HK-2 (cell line): ENCODE data around the gene CTRL.
"Not testable (repeated sequence)": the region's sequence is repeated elsewhere in the genome, so short reads cannot be mapped to it uniquely, and the experiment has no call there.

Experiments
- DNase-seq: peaks from one replicate; pipeline ENCODE4 v3.0.0-alpha.2; 2018; ENCODE audit not compliant: unreplicated experiment

Gene CTRL

DNA sequence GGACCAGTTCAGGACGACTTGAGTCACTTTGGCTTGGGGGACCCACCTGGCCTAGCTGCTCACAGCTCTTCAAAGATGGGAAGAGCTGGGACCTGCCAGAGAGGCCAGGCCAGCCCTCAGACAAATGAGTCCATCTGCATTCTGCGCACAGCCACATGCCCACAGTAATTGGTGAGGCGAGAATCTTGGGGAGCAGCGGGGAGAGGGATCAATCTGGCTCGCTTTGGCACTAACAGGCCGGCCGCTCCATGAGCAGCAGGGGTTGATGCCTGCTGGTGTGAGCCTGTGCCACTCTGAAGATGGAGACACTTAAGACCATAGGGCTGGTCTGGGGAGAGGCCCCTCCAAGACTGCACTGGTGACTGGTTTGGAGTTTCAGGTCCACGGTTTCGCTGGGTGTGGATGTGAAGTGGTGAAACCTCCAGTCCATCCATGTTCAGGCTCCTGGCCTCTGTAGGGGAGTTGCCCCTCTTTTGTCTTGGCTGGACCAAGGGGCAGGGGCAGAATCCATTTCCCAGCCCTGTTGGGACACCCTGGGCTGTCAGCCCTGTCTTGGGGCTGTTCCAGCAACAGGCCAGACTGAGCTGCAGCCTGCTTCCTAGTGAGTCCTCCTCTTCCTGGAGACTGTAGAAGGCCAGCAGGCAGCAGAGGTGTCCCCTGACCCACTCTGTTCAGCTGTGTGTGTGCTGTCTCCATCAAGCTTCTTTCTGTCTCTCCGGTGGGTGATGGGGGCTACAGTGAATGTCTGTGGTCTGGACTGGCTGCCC lies 7.3 kb downstream of the CTRL start:
- no peak for DNase-seq

DNA sequence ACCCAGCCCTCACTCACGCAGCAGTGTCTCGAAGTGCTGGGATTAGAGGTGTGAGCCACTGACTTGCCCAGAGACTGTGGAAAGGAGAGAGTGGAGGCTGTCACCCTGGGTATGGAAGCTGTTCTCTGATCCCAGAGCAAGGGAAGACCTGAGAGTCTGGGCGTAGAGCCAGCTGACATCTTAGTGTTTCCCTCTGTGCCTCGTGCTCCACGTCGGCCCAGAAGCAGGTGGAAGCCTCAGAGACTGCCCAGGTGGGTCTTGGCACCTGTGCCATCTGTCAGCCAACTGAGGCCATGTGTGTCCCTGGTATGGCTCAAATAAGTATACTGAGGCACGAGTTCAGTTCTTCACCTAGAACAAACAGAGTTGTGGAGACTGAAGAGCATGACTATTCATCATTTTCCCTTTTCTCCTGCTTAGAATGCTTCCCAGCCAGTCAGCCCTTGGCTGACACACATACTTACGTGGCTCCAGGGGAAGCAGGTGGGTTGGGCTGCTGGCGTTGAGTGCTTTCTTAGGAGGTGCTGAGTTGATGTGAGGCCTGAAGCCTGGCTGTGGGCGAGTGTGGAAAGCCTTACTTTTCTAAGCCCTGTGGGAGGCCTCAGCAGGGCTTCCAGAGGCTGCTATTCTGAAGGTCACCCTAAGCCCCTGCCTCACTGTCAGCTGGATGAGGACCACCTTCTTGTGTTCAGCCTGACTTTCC lies 8.1 kb downstream of the CTRL start:
- no peak for DNase-seq

DNA sequence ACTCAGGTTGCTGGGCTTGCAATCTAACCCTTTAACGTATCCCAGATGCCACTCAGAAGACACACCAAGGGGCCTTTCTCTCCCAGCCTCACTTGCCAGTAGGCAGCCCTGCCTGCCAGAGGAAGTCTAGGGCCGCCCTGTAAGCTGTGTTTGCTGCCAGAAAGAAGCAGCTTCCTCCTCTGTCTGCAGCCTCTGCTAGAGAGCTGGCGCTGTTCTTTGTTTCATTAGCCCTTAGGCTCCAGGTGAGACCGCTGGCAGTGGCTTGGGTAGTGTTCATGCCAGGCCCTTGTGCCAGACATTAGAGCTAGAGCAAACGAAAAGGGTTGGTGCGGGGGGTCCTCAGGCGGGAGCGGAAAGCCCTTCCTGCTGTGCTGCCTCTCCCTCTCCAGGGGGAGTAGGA lies 8.9 kb downstream of the CTRL start:
- DNase-seq, result no peak

DNA sequence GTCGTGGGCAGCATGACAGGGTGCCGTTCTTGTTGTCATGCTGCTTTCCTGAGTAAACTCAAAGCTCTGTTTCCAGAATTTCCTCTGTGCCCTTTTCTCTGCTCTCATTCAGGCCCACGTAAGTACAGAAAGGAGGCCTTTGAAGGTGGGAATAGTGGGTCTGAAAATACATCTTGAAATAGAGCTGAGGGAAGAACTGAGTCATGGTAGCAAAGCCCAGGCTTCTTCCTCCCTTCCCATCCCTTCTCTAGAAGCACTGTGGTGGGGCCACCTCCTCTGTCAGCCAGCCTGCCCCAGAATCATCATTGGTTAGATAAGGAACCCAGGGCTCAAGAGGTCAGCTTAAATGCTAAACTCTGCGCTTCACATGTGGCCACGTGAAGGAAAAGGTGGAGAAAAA lies 9.4 kb downstream of the CTRL start:
- no peak for DNase-seq

DNA sequence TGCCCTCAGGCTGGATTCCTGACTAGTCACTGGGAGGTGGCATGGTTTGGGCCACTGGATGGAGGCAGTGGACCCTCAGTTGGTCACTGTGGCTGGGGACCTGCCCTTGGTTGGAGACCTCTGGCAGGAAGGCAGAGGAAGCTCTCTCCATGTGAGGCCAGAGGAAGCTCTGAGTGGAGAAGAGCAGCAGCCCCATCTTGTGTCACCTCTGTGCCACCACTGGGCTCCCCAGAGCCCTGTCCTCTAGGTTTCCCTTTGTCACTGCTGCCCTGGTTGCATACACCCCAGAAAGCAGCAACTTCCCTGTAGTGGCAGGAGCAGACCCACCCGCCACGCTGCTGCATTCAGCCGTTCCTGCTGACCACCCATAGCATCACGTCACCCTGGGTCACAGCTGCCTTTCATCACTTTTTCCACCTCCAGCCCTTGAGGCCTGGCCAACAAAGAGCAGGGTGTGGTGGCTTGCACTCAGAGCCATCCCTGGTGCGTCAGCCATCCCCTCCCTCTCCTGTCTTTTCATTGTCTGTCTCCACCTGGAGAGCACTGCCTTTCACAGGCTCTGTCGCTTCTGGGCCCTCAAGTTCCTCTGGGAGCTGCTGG lies 11.9 kb downstream of the CTRL start:
- no peak for DNase-seq

DNA sequence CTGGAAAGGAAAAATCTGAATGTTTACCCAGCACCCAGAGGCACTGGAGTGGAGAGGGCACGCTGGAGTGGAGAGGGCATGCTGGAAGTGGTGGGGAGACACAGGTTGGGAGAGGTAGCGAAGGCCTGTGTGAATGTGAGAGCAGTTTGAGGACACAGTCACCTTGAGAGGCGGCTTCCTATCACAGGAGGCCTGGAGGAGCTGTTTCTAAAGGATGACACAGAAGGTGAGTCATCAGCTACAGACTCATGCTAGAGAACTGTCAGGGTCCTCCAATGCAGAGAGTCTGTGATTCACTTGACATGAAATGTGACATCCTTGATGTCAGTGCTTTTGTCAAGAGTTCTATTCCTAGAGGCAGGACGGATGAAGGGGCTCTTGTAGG lies 13.8 kb downstream of the CTRL start:
- peak; percentile 65 for DNase-seq

DNA sequence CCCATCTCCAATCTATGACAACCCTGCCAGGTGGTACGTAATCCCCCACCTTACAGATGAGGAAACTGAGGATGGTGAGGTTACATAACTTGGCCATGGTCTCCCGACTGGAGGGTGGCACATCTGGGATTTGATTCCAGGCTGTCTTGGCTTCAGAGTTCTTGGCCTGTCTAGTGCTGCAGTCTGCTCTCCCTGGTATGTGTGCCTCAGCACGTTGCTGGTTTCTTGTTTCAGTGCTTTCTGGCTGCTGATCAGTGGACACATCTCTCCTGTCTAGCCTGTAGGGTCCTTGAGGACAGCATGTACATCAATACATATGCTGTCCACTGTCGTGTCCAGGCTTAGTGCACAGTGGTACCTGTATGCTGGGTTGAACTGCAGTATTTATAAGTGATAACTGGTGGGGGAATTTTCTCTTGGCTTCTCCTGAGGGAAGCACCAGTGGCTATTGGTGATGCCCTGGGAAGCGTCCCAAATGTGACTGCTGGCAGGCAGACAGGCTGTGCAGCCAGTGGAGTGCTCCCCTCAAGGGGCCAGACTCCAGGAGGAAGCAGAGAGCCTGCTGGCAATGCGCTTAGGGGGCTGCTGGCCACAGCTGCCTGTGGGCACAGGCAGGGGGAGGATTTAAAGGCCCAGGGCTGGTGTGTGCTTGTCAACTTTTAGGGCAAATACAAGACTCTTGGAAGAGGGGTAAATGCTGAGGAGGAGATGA lies 14.4 kb downstream of the CTRL start:
- no peak for DNase-seq

DNA sequence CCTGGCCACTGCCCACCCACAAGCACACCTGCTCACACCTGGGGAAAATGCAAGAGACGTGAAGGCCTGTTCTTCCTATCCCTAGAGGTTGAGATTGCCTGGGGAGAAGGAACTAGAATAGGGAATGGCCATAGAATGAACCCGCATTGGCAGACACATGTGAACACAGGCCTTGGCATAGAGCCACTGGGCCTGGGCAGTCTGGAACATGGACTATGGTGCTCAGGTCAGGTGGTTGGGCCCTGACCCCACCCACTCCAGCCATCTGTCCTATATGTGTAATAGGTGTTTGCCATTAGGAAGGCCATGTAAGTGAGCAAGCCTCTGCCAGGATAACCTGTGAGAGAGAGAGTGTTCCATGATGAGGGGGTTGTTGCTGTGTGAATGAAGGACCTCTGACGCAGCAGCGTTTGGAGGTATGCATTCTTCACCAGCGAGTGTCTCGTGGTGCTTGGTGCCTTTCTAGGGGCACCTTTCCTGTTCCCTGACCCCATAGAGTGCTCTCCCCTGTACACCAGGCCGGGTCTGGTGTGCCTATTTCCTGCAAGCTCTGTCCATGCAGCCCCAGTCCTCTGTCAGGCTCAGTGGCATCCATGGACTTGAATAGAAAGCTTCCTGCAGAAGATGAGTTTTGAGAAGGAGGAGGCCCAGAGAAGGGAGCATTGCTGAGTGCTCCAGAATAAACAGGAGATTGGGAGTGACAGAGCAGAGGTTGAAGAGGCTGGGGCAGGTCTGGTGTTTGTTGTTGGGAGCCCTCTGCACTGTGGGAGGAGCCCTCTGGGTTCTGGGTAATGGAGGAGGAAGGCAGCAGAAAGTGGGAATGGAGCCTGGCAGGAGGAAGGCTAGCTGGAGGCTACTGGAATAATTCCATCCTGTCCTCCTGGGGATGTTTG lies 15.6 kb downstream of the CTRL start:
- no peak for DNase-seq

DNA sequence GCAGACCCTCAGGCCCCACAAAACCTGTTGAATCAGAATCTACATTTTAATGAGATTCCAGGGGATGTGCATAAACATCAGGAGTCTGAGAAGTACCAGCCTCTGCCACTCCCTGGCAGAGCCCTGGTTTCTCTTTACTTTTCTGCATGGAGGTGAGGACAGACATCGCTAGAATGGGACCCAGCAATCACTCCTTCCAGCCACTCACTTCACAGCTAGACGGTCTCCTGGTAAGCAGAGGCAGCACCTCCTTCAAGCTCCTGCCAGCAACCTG lies 16.2 kb downstream of the CTRL start:
- DNase-seq, result not testable (repeated sequence)

DNA sequence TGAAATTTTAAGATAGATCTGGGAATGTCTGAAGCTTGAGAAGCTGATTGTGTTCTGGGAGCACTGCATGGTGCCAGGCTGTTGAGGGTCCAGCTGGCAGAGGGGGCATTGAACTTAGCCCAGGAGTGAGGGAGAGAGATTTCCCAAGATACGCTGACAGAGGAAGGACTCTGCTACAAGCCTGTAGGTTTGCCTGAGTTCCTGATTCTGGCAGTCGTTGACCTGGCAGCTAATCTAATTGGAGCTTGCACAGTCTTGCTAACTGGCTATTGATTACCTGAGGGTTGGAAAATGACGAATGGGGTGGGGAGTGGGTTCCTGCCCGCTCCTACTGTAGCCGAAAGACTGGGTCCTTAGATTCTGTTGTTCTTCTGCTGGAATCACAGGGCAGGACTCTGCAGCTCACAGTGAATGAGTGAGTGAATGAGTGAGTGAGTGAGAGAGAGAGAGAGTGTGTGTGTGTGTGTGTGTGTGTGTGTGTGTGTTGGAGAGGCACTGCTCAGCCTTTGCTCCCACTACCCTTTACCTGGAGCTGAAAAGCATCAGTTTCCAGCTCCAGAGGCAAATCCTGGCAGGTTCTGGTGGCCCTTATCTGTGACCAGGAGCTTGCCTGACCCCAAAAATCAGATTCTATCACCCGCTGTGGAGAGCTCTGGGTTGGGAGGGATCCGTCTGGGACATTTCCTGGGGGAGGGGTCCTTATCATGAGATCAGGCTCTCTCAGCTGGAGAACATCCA lies 16.7 kb downstream of the CTRL start:
- no peak for DNase-seq

DNA sequence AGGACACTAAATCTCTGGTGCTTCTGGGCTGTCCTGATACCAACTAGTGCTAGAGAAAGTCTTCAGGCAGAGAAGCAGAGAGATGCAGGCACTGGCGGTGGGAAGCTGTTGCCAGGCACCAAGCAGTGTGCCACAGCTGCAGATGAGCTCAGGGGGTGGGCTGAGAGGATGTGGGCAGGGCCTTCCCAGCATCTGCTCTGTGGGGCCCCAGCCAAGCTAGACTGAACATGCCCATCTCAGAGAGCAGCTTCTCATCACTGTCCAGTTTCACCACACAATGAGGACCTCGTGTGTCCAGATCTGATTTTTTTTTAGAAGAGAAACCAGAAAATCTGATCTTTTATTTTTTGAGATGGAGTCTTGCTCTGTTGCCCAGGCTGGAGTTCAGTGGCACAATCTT lies 21.5 kb downstream of the CTRL start:
- no peak for DNase-seq

DNA sequence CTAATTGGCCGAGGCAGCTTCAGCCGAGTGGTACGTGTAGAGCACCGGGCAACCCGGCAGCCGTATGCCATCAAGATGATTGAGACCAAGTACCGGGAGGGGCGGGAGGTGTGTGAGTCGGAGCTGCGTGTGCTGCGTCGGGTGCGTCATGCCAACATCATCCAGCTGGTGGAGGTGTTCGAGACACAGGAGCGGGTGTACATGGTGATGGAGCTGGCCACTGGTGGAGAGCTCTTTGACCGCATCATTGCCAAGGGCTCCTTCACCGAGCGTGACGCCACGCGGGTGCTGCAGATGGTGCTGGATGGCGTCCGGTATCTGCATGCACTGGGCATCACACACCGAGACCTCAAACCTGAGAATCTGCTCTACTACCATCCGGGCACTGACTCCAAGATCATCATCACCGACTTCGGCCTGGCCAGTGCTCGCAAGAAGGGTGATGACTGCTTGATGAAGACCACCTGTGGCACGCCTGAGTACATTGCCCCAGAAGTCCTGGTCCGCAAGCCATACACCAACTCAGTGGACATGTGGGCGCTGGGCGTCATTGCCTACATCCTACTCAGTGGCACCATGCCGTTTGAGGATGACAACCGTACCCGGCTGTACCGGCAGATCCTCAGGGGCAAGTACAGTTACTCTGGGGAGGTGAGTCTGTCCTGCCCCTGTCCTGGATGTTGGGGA lies 22.5 kb downstream of the CTRL start:
- DNase-seq, result no peak

DNA sequence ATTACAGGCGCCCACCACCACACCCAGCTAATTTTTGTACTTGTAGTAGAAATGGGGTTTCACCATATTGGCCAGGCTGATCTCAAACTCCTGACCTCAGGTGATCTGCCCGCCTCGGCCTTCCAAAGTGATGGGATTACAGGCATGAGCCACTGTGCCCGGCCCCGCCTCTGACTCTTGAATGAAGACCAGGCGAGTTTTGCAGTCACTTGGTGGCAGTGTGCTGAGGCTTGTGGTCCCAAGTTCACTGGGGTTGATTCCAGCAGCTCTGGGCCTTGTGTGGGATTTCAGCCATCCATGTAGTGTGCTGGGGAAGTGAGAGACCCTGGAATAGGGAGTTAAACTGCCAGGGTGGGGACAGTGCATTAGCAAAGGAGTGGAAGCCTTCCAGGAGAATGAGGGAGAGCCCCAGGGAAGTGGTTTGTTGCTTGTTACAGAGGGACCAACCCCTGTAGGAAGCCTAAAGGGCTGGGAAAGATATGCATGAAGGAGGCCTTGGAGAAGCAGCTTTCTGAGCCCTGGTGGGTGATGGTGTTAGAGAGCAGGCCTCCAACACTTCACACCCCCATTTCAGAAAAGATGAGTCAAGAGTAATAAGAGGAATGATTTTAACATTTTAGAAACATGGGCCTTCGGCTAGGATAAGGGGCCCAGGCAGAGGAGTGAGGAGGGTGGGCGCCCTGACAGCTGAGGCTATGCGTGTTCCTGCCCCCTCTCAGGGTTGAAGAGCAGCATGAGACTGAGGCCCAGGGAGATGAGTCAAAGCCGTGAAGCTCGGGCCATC lies 24.1 kb downstream of the CTRL start:
- no peak for DNase-seq

DNA sequence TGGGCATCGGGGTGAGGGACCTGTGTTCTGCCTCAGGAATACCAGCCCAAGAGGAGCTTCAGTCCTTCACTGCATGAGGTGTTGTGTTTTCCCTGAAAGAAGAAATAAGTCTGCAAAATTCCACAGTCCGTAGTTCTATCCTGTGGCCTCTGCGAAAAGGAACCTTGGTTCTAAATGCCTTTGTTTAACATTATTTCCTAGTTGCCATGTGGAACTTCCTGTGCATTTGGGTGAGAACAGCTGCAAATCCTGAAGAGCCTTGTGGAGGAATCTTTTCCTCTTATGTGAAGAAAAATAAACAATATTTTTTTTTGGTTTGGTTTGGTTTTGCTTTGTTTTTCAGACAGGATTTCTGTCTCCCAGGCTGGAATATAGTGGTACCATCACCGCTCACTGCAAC lies 28.8 kb downstream of the CTRL start:
- no peak for DNase-seq

DNA sequence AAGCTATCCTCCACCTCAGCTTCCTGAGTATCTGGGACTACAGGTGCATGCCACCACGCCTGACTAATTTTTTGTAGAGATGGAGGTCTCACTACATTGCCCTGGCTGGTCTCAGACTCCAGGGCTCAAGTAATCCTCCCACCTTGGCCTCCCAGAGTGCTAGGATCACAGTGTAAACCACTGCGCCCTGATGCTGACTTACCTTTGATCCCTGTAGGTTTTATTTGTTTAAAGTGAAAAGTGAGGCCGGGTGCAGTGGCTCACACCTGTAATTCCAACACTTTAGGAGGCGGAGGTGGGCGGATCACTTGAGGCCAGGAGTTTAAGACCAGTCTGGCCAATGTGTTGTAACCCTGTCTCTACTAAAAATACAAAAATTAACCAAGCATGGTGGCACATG lies 29.9 kb downstream of the CTRL start:
- no peak for DNase-seq

DNA sequence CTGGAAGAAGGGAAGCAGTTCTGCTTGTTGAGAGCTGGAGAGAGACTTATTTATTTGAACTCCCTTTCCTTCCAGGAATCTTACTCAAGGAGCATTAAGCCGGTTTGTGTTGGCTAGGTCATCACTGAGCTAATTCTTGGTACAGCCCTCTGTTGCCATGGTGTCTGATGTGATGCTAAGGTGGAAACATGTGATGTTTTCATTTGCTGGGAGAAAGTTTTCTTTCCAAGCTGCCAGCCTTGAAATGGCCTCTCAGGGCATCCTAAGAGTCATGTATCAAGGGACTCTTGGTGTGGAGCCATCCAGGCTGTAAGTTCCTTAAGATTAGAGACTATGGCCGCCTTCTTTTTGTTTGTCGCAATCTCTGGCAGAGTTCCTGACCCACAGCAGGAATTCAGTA lies 34.4 kb downstream of the CTRL start:
- DNase-seq, result no peak

DNA sequence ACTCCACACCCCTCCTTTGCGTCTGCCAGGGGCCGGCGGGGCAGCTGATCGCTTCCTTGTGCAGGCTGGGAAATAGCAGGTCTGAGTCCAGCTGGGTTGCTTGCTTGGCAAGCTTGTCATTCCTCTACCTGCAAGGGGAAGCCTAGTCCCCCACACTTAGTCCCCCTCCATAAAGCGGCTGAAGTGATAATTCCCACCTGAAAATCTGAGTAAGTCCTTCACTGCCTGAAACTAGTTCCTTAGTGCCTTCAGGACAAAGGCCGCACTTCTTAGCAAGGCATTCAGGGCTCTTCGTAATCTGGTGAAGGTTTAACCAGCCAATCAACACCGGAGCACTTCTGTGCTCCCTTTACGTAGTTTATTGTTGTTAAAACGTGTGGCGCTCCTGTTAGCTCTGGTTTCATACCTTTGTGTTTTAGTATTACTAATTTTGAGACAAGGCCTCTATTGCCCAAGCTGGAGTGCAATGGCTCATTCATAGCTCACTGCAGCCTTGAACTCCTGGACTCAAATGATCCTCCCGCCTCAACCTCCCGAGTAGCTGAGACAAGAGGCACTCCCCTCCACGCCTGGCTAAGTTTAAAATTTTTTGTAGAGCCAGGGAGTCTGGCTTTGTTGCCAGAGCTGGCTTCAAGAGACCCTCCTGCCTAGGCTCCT lies 37.8 kb downstream of the CTRL start:
- no peak for DNase-seq

DNA sequence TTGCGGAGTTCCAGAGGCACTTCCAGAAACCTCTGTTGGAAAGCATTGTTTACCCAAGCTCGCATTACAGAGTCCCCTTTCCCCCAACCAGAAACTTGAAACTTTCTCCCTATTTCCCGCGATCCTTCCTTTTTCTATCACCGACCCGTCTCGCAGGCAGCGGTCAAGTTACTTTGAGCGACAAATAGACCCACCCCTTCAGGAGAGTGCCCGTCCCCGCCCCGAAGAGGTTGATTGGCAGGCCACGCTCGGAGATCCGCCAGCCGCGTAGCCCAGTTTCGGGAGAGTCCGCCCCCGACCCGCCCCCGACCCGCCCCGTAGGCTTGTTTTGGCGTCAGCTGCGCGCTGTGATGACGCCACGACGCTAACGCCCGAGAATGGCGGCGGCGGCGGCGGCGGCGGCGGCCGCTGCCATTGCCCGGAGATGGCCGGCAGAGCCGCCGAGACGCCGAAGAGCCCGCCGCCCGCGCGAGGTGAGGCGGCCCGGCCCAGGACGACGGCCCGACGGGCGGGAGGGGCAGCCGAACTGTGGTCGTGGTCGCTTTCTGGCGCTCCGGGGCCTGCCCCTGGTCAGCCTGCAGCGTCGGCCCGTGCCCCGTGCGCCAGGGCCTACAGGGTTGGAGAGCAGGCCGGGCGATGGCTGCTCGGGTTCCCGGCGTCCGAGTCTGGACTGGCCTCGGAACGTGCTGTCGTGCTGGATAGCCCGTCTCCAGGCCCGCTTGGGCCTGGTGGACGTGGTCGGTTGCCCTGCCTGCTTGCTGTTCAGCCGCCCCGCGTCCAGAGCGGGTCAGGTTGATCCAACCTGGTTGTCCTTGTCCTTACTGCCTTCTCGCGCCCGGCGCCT lies 38.5 kb downstream of the CTRL start, which contains the start of gene PSKH1:
TSS of gene PSKH1 (plus strand) at position 356 of the 844 bp plus-strand sequence. CDS start 15,496 bp downstream, outside the sequence.
- DNase-seq, result peak; percentile 97
